HEK293 (cell line): ENCODE data around the gene CDH23.

Experiments
- OSR2 ChIP-seq: fragments of 450-650 bp; formaldehyde crosslinking; IDR thresholded peaks from 2 replicates; pipeline ENCODE4 v1.5.1; 2016; ENCODE audit warnings: missing biosample characterization, missing genetic modification characterization
- SP2 ChIP-seq: fragments of 450-650 bp; formaldehyde crosslinking; IDR thresholded peaks from 2 replicates; pipeline ENCODE4 v1.5.1; 2016; ENCODE audit warnings: missing biosample characterization, missing genetic modification characterization
- TCF7L2 ChIP-seq: IDR thresholded peaks from 2 replicates; pipeline ENCODE4 v1.6.1; 2011; ENCODE audit warnings: low read depth, mild to moderate bottlenecking, inconsistent platforms, low read length, moderate library complexity, borderline replicate concordance
- ZBTB20 ChIP-seq: fragments of 450-650 bp; formaldehyde crosslinking; IDR thresholded peaks from 2 replicates; pipeline ENCODE4 v1.5.1; 2016; ENCODE audit warnings: missing biosample characterization, missing genetic modification characterization
- ZNF140 ChIP-seq: fragments of 450-650 bp; formaldehyde crosslinking; IDR thresholded peaks from 2 replicates; pipeline ENCODE4 v1.5.1; 2016; ENCODE audit warnings: missing biosample characterization, missing genetic modification characterization
- ZNF175 ChIP-seq: fragments of 450-650 bp; formaldehyde crosslinking; IDR thresholded peaks from 2 replicates; pipeline ENCODE4 v1.5.1; 2016; ENCODE audit warnings: missing biosample characterization, missing genetic modification characterization
- ZNF311 ChIP-seq: fragments of 450-650 bp; formaldehyde crosslinking; IDR thresholded peaks from 2 replicates; pipeline ENCODE4 v1.5.1; 2017; ENCODE audit warnings: missing biosample characterization, missing genetic modification characterization, borderline replicate concordance
- ZNF558 ChIP-seq: fragments of 450-650 bp; formaldehyde crosslinking; IDR thresholded peaks from 2 replicates; pipeline ENCODE4 v1.5.1; 2016; ENCODE audit warnings: missing biosample characterization, missing genetic modification characterization
- ZNF76 ChIP-seq: fragments of 450-650 bp; formaldehyde crosslinking; IDR thresholded peaks from 2 replicates; pipeline ENCODE4; 2016; ENCODE audit warnings: low read depth, missing biosample characterization, missing genetic modification characterization, borderline replicate concordance
- TF ChIP-seq, protein P1 (sequence below): fragments of 450-650 bp; formaldehyde crosslinking; IDR thresholded peaks from 2 replicates; pipeline ENCODE4 v1.5.1; 2016; ENCODE audit warnings: missing biosample characterization, missing genetic modification characterization
- TF ChIP-seq, protein P2 (sequence below): fragments of 450-650 bp; formaldehyde crosslinking; IDR thresholded peaks from 2 replicates; pipeline ENCODE4 v1.5.1; 2016; ENCODE audit warnings: missing biosample characterization, missing genetic modification characterization
- TF ChIP-seq, protein P3 (sequence below): fragments of 450-650 bp; formaldehyde crosslinking; IDR thresholded peaks from 2 replicates; pipeline ENCODE4; 2016; ENCODE audit warnings: missing biosample characterization, missing genetic modification characterization
- TF ChIP-seq, protein P4 (sequence below): fragments of 450-650 bp; IDR thresholded peaks from 2 replicates; pipeline ENCODE4 v1.5.1; 2018; ENCODE audit warnings: missing biosample characterization, mild to moderate bottlenecking, missing genetic modification characterization

DNA sequence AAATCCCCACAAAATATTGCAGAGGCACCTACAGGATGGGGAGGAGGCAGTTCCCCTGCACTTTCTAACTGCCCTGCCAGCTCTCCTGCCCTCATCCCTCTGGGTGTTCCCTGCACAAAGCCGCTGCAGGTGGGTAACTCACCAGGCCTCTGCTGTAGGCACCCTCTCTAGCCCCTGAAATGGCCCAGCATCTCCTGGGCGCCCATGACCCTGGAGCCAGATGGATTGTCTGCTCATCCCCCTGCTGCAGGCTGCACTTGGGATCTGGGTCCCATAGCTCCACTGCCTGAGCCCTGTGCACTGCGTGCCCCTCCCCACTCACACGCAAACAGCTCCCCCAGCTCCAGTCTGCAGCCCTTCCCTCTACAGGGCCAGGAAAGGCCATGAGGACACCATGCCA lies 192.0 kb downstream of the CDH23 start:
- TF ChIP-seq OSR2 (no peak), ZNF76 (no peak), TCF7L2 (no peak), ZNF311 (tag by site-specific recombination) (no peak), ZNF140 (no peak), SP2 (tag by site-specific recombination) (no peak), ZNF175 (tag by site-specific recombination) (no peak), ZNF558 (tag by site-specific recombination) (no peak), ZBTB20 (tag by site-specific recombination) (no peak)
- TF ChIP-seq, protein P1, sequence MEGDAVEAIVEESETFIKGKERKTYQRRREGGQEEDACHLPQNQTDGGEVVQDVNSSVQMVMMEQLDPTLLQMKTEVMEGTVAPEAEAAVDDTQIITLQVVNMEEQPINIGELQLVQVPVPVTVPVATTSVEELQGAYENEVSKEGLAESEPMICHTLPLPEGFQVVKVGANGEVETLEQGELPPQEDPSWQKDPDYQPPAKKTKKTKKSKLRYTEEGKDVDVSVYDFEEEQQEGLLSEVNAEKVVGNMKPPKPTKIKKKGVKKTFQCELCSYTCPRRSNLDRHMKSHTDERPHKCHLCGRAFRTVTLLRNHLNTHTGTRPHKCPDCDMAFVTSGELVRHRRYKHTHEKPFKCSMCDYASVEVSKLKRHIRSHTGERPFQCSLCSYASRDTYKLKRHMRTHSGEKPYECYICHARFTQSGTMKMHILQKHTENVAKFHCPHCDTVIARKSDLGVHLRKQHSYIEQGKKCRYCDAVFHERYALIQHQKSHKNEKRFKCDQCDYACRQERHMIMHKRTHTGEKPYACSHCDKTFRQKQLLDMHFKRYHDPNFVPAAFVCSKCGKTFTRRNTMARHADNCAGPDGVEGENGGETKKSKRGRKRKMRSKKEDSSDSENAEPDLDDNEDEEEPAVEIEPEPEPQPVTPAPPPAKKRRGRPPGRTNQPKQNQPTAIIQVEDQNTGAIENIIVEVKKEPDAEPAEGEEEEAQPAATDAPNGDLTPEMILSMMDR (tag by site-specific recombination) = no peak
- TF ChIP-seq, protein P2, sequence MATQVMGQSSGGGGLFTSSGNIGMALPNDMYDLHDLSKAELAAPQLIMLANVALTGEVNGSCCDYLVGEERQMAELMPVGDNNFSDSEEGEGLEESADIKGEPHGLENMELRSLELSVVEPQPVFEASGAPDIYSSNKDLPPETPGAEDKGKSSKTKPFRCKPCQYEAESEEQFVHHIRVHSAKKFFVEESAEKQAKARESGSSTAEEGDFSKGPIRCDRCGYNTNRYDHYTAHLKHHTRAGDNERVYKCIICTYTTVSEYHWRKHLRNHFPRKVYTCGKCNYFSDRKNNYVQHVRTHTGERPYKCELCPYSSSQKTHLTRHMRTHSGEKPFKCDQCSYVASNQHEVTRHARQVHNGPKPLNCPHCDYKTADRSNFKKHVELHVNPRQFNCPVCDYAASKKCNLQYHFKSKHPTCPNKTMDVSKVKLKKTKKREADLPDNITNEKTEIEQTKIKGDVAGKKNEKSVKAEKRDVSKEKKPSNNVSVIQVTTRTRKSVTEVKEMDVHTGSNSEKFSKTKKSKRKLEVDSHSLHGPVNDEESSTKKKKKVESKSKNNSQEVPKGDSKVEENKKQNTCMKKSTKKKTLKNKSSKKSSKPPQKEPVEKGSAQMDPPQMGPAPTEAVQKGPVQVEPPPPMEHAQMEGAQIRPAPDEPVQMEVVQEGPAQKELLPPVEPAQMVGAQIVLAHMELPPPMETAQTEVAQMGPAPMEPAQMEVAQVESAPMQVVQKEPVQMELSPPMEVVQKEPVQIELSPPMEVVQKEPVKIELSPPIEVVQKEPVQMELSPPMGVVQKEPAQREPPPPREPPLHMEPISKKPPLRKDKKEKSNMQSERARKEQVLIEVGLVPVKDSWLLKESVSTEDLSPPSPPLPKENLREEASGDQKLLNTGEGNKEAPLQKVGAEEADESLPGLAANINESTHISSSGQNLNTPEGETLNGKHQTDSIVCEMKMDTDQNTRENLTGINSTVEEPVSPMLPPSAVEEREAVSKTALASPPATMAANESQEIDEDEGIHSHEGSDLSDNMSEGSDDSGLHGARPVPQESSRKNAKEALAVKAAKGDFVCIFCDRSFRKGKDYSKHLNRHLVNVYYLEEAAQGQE (tag by site-specific recombination) = no peak
- TF ChIP-seq, protein P3, sequence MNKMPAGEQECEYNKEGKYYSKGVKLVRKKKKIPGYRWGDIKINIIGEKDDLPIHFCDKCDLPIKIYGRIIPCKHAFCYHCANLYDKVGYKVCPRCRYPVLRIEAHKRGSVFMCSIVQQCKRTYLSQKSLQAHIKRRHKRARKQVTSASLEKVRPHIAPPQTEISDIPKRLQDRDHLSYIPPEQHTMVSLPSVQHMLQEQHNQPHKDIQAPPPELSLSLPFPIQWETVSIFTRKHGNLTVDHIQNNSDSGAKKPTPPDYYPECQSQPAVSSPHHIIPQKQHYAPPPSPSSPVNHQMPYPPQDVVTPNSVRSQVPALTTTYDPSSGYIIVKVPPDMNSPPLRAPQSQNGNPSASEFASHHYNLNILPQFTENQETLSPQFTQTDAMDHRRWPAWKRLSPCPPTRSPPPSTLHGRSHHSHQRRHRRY (tag by site-specific recombination) = no peak
- TF ChIP-seq, protein P4, sequence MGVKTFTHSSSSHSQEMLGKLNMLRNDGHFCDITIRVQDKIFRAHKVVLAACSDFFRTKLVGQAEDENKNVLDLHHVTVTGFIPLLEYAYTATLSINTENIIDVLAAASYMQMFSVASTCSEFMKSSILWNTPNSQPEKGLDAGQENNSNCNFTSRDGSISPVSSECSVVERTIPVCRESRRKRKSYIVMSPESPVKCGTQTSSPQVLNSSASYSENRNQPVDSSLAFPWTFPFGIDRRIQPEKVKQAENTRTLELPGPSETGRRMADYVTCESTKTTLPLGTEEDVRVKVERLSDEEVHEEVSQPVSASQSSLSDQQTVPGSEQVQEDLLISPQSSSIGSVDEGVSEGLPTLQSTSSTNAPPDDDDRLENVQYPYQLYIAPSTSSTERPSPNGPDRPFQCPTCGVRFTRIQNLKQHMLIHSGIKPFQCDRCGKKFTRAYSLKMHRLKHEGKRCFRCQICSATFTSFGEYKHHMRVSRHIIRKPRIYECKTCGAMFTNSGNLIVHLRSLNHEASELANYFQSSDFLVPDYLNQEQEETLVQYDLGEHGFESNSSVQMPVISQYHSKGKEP (tag by site-specific recombination) = no peak
